Small intestine (tissue), 7 donors: ENCODE results near the gene MYBBP1A. TPM values are rescaled to one million over a fixed set of nuclear protein-coding genes. Genes with fewer than 3 reads are reported as not detected.
A peak's percentile ranks its signal among the peaks of the same experiment; 100 is the strongest.
"Not testable (repeated sequence)": the region's sequence is repeated elsewhere in the genome, so short reads cannot be mapped to it uniquely, and the experiment has no call there.

Experiments used
- DNase-seq, 2 donors: peaks; one replicate each; pipeline versions ENCODE4 v3.0.0 to v3.0.0-alpha.2; 2013
- FAIRE-seq: peaks from 2 replicates; lab custom pipeline; 2012; peaks lifted over from hg19 to GRCh38; lab: Jason Lieb, UNC
- H3K27ac ChIP-seq, 3 donors: one replicate each; pipeline ENCODE4 v1.5.1; 2013; ENCODE audit warnings: low read length in 2 of 3, mild to moderate bottlenecking in 2 of 3, control low read depth in 1 of 3, inconsistent platforms in 1 of 3, low read depth in 1 of 3, moderate library complexity in 1 of 3
- H3K27me3 ChIP-seq, 3 donors: one replicate each; pipeline ENCODE4 v1.6.1; 2013; ENCODE audit warnings: low read length in 3 of 3, inconsistent platforms in 1 of 3; ENCODE audit not compliant: control insufficient read depth in 3 of 3, insufficient read depth in 3 of 3
- H3K36me3 ChIP-seq, 3 donors: one replicate each; pipeline ENCODE4 v1.6.1; 2013; ENCODE audit warnings: low read length in 3 of 3, inconsistent platforms in 1 of 3, low read depth in 1 of 3, mild to moderate bottlenecking in 1 of 3, moderate library complexity in 1 of 3; ENCODE audit not compliant: control insufficient read depth in 3 of 3, insufficient read depth in 2 of 3
- H3K4me1 ChIP-seq, 3 donors: one replicate each; pipeline ENCODE4 v1.6.1; 2013; ENCODE audit warnings: low read length in 2 of 3, inconsistent platforms in 1 of 3, low read depth in 1 of 3, mild to moderate bottlenecking in 1 of 3, moderate library complexity in 1 of 3; ENCODE audit not compliant: control insufficient read depth in 3 of 3, insufficient read depth in 2 of 3
- H3K4me3 ChIP-seq, 3 donors: one replicate each; pipeline ENCODE4 v1.5.1; 2013; ENCODE audit warnings: low read length in 3 of 3, control low read depth in 1 of 3, inconsistent platforms in 1 of 3, low read depth in 1 of 3, mild to moderate bottlenecking in 1 of 3, moderate library complexity in 1 of 3
- H3K9me3 ChIP-seq, 2 donors: one replicate each; pipeline ENCODE4 v1.6.1; 2013; ENCODE audit warnings: low read depth in 1 of 2, low read length in 1 of 2; ENCODE audit not compliant: control insufficient read depth in 2 of 2, insufficient read depth in 1 of 2
- WGBS, 3 donors: extraction: QIAGEN DNeasy Blood & Tissue Kit; methylation state at CpG; one replicate each; pipeline ENCODE4 v1.1.7; 2013; 5-methylcytosine and 5-hydroxymethylcytosine counted together
- polyA plus RNA-seq, 4 donors: library from polyadenylated mRNA; stranded (reverse) in 3 of 4; unstranded in 1 of 4; fragments of 200-250 nt in 3 of 4; fragments of 120-200 nt in 1 of 4; gene quantifications; one replicate each; pipeline versions ENCODE4 v1.2.1 to v1.2.3, GENCODE V29; 2013
- donor health status: healthy with polysubstance abuse.
- donor health status: control.
- donor health status: control.
- donor health status: Bipolar disorder and iron deficiency.
- donor health status: healthy.

Gene MYBBP1A
- polyA plus RNA-seq, 4 donors, result 15.0 to 43.5 (median 25.1) TPM

DNA sequence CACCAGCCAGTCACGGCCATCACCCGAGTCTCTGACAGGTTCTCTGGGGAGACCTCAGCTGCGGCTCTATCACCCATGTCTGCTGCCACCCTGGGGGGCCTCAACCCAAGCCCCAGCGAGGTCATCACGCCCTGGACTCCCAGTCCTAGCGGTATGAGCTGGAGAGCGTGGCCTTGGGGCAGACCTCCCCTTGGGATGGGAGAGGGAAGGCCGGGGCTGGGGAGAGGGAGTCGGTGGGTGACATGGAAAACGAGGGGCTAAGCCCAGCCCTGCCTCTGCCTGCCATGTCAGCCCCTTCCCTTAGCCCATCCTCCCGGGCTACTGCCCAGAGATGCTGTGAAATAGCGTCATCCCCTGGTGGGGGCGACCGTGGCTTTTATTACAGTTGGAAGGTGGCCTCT is 37.8 kb upstream of the MYBBP1A start:
- FAIRE-seq (no peak), DNase-seq (no peak)
- H3K36me3 ChIP-seq, result peaks cover 0 to 49% (median 0%) of the 10 kb centered on the region in 3 donors
- no peak overlapping the region for H3K4me3 ChIP-seq
- no peaks in the 10 kb centered on the region for H3K9me3 ChIP-seq
- H3K4me1 ChIP-seq, result peaks cover 0 to 20% (median 0%) of the 10 kb centered on the region in 3 donors
- 83 to 87% (median 87%) methylated on average over 12 to 14 of the region's 14 CpGs for WGBS, 3 donors
- H3K27ac ChIP-seq, result no peak overlapping the region
- H3K27me3 ChIP-seq, result no peaks in the 10 kb centered on the region

DNA sequence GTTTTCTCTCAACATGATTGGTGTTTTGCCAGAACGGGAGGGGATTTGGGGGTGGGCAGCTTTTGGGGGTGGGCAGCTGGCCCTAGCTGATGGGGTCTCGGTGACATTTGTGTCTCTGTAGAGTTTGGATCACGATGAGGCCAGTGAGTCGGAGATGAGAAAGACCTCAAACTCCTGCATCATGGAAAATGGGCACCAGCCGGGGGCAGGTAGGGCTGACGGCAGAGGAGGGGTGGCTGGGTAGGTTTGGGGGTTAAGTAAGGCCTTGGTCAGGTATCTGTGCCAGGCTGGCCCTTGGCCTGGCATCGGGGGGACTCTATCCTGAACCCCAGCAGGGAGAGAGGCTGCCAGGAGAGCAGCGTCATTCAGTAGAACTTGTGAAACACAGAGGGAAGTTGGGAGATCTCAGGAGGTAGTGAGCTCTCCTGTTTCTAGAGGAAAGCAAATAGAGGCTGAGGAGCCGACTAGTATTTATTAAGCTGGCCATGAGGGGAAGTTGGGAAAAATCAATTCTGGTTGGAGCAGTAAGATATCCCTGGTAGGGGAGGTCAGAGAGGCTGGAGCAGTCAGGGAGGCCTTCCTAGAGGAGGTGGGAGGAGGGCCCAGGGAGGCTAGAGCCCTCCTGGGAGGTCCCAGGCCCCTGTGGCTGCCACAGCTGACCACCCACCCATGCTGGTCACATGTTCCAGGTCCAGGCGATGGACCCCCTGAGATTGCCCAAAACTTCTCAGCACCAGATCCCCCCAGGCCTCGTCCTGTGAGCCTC is 37.2 kb upstream of the MYBBP1A start:
- no peak for FAIRE-seq
- Histone ChIP-seq H3K36me3 (peaks cover 0 to 43% (median 0%) of the 10 kb centered on the region in 3 donors), H3K4me1 (peaks cover 0 to 26% (median 0%) of the 10 kb centered on the region in 3 donors), H3K9me3 (no peaks in the 10 kb centered on the region), H3K27ac (no peak overlapping the region), H3K4me3 (no peak overlapping the region), H3K27me3 (no peaks in the 10 kb centered on the region)
- no peak for DNase-seq
- WGBS, 3 donors, result 81 to 86% (median 83%) methylated on average over 11 of the region's 11 CpGs

DNA sequence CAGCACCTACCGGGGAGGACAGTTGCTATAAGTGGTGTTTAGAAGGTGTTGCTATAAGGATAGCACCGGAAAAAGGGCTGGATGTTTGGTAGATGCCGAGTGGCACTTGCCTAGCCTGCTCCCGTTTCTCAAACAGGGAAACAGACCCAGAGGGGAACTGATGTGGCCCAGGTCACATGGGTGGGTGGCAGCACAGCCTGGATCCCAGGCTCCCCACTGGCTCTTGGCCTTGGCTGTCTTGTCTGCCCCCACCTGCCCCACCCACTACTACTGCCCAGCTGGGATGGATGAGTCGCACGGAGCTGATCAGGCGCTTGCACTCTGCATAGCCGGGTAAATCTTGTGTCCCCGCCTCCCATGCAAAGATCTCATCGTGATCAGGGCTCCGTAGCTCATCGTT is 36.3 kb upstream of the MYBBP1A start:
- Histone ChIP-seq H3K27ac (no peak overlapping the region), H3K9me3 (no peaks in the 10 kb centered on the region), H3K4me3 (no peak overlapping the region), H3K4me1 (peaks cover 0 to 30% (median 0%) of the 10 kb centered on the region in 3 donors), H3K36me3 (peaks cover 0 to 34% (median 0%) of the 10 kb centered on the region in 3 donors), H3K27me3 (no peaks in the 10 kb centered on the region)
- FAIRE-seq, result no peak
- no peak for DNase-seq
- 53 to 69% (median 63%) methylated on average over 12 of the region's 12 CpGs for WGBS, 3 donors

DNA sequence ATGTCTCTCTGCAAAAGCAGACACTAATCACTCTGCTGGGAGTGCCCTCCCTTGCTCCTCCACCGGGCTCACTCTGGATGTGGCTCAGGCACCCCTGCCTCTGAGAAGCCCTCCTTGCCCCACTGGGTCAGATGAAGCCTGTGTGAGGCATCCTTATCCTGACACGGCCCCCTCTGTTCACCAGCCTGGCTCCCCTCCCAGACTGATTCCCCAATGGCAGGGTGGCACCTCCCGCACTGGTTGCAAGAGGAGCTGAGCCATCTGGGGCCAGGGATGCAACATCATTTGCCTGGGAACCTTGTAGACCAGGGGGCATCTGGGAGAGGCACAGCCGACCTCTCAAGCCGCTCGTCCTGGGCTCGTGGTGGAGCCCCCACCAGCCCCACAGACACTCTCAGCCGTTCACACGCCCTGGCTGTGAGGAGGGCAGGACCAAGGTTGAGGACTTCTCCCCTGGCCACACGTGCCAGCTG is 35.8 kb upstream of the MYBBP1A start:
- H3K27me3 ChIP-seq, result peaks cover 0 to under 1% (median 0%) of the 10 kb centered on the region in 3 donors
- peaks cover 0 to 30% (median 0%) of the 10 kb centered on the region in 3 donors for H3K36me3 ChIP-seq
- no peak overlapping the region for H3K4me3 ChIP-seq
- DNase-seq, result no peak
- no peak for FAIRE-seq
- no peaks in the 10 kb centered on the region for H3K9me3 ChIP-seq
- peaks cover 0 to 30% (median 0%) of the 10 kb centered on the region in 3 donors for H3K4me1 ChIP-seq
- H3K27ac ChIP-seq, result no peak overlapping the region
- WGBS, 3 donors, result 67 to 76% (median 67%) methylated on average over 10 of the region's 10 CpGs

DNA sequence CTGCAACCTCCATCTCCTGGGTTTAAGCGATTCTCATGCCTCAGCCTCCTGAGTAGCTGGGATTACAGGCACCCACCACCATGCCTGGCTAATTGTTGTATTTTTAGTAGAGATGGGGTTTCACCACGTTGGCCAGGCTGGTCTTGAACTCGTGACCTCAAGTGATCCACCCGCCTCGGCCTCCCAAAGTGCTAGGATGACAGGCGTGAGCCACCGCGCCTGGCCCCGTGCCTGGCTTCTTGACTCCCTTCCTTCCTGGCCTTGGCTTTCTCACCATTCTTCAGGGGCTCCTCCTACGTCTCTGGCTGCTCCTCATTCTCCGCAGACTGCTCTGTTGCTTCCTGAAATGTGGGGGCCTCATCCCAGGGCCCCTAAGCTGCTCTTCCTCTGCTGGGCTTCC is 34.9 kb upstream of the MYBBP1A start:
- WGBS, 3 donors, result 63 to 74% (median 72%) methylated on average over 8 to 11 of the region's 11 CpGs
- H3K27me3 ChIP-seq, DNase-seq, FAIRE-seq, H3K4me3 ChIP-seq, H3K9me3 ChIP-seq, H3K27ac ChIP-seq: not testable (repeated sequence)
- H3K4me1 ChIP-seq, result peaks cover 0 to 35% (median 0%) of the 10 kb centered on the region in 3 donors
- peaks cover 0 to 25% (median 0%) of the 10 kb centered on the region in 3 donors for H3K36me3 ChIP-seq

DNA sequence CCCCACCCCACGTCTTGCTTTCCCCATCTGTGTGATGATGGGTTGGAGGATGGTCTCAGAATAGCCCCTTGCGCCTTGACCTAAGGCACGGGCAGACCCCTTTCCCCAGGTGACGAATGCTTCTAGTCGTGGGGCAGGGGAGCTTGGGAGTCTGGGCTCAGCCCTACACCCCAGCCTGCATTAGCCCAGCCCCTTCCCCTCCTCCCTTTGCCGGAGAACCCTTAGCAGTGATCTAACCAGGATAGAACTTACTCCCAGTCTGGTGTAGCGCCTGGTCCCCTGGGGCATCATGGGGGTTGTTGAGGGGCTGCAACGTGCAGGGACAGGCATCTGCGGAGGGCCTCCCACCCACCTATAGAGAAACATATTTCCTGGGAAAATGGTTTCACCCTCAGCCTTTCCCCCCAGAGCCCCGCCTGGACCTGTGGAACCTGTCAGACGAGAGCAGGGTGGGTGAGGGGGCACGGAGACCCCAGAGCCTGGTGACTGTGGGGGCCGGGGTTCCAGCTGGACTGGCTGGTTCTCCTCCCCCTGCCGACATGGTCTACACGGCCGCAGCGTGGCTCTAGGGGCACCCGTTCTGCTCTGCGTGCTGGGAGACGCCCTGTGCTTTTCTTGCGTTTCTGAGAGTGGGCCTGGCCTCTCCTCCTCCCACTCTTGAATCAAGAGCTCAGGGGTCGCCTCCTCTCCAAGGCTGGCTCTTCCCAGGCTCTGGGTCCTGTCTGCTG is 33.9 kb upstream of the MYBBP1A start:
- Histone ChIP-seq H3K4me1 (peaks cover 0 to 32% (median 0%) of the 10 kb centered on the region in 3 donors), H3K9me3 (no peaks in the 10 kb centered on the region), H3K4me3 (no peak overlapping the region), H3K27me3 (peaks cover under 1 to 17% (median 5%) of the 10 kb centered on the region in 3 donors), H3K27ac (no peak overlapping the region), H3K36me3 (peaks cover 0 to 18% (median 0%) of the 10 kb centered on the region in 3 donors)
- WGBS, 3 donors, result 77 to 82% (median 80%) methylated on average over 21 to 22 of the region's 22 CpGs
- DNase-seq (no peak), FAIRE-seq (no peak)

DNA sequence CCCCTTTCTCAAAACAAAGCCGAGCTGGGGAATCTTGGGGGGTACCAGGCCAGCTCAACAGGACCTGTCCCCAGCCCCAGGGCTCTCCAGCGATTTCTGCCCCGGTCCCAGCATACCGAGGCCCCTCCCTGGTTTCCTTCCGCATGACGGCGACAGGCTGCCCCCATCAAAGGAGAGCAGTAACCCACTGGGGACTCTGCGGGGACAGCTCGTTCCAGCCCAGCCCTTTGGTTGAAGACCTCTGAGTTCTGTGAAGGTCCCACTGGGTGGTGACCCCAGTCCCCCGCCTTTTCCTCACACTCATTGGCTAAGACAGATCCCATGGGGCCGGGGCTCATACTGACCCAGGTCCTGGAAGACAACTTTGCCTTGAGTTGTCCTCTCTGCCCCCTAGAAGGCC is 33.2 kb upstream of the MYBBP1A start:
- Histone ChIP-seq H3K9me3 (no peaks in the 10 kb centered on the region), H3K36me3 (peaks cover 0 to 13% (median 0%) of the 10 kb centered on the region in 3 donors), H3K4me3 (no peak overlapping the region), H3K27ac (no peak overlapping the region), H3K27me3 (peaks cover 2 to 17% (median 12%) of the 10 kb centered on the region in 3 donors), H3K4me1 (peaks cover 0 to 39% (median 0%) of the 10 kb centered on the region in 3 donors)
- WGBS, 3 donors, result 75 to 91% (median 83%) methylated on average over 11 of the region's 11 CpGs
- no peak for DNase-seq
- no peak for FAIRE-seq

DNA sequence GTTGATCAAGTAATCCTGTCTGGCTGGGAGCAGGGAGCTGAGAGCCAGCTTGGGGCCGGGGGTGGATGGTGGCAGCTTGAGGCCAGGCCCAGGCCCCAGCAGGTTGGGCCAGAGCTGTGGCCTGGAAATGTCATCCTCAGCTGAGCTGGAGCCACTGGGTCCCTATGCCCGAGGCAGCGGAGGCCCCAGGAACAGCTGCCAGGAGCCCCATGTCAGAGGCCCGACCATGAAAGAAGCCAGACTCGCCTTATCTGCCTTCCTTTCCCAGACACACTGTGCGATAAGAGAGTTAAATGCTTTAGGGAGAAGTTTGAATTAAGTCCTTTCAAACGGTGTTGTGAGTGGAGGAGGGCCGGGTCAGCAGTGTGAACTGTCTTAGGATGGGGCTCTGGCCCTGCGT is 32.6 kb upstream of the MYBBP1A start:
- no peak overlapping the region for H3K4me3 ChIP-seq
- H3K9me3 ChIP-seq, result no peaks in the 10 kb centered on the region
- FAIRE-seq, result no peak
- H3K27me3 ChIP-seq, result peaks cover 8 to 21% (median 18%) of the 10 kb centered on the region in 3 donors
- peak overlapping the region in 1 of 3 donors; percentile 27 for H3K27ac ChIP-seq
- peaks cover 0 to 7% (median 0%) of the 10 kb centered on the region in 3 donors for H3K36me3 ChIP-seq
- peaks cover 0 to 42% (median 0%) of the 10 kb centered on the region in 3 donors for H3K4me1 ChIP-seq
- 50 to 62% (median 55%) methylated on average over 9 of the region's 9 CpGs for WGBS, 3 donors
- peak in 1 of 2 donors; percentile 41 for DNase-seq
